ENCODE measurements around the gene DNAH7.

The DNAH7 gene

GRCh38 chr2:195737511-195738325 lies 330.9 kb downstream of the DNAH7 start:
- DNase-seq (ENCODE audit: low read depth): no peak
- TF ChIP-seq, protein P1, sequence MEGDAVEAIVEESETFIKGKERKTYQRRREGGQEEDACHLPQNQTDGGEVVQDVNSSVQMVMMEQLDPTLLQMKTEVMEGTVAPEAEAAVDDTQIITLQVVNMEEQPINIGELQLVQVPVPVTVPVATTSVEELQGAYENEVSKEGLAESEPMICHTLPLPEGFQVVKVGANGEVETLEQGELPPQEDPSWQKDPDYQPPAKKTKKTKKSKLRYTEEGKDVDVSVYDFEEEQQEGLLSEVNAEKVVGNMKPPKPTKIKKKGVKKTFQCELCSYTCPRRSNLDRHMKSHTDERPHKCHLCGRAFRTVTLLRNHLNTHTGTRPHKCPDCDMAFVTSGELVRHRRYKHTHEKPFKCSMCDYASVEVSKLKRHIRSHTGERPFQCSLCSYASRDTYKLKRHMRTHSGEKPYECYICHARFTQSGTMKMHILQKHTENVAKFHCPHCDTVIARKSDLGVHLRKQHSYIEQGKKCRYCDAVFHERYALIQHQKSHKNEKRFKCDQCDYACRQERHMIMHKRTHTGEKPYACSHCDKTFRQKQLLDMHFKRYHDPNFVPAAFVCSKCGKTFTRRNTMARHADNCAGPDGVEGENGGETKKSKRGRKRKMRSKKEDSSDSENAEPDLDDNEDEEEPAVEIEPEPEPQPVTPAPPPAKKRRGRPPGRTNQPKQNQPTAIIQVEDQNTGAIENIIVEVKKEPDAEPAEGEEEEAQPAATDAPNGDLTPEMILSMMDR (conservative IDR thresholded peaks at IDR 0.05; ENCODE audit: low read depth, low read length): no peak
- no peak overlapping the region for H3K4me3 ChIP-seq (ENCODE audit: low read length)

GRCh38 chr2:195735347-195735746 lies 333.3 kb downstream of the DNAH7 start:
- no peak overlapping the region for H3K4me3 ChIP-seq (ENCODE audit: low read length)
- TF ChIP-seq, protein P1 (conservative IDR thresholded peaks at IDR 0.05; ENCODE audit: low read depth, low read length): no peak
- no peak for DNase-seq (ENCODE audit: low read depth)

DNA sequence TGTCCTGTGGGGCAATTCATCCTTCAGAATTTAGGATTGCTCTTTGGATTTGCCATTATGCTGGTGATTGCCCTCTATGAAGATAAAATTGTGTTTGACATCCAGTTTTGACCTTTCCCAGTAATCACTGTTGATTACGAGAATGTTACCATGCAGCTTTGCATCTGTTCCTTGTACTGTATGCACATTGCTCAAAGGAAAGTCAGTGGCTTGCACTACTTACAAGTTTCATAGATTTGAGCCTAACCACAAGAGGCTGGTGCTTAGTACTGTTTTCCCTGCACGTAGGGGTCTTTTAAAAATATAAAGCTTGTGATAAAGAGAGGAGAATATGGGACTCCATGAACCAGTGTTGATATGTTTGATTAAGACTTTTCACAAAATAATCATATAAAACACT lies 333.7 kb downstream of the DNAH7 start:
- no peak for DNase-seq (ENCODE audit: low read depth)
- TF ChIP-seq, protein P1 (conservative IDR thresholded peaks at IDR 0.05; ENCODE audit: low read depth, low read length): no peak
- H3K4me3 ChIP-seq (ENCODE audit: low read length): no peak overlapping the region

DNA sequence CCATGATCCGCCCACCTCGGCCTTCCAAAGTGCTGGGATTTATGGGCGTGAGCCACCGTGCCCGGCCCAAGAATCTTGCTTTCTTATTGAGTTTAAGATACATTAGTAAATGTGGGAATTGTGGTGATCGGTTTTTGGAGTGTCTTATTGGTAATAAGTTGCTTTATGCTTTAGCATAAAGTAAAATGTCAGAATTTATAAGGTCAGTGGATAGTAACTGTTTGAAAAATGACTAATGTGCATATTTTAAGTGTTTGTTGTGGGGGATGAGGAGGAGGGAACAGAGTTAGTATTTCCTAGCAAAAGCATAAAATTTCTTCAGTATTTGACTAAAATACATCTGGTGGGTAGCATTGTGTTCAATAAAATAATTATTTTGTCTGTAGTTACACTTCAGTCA lies 334.2 kb downstream of the DNAH7 start:
- no peak overlapping the region for H3K4me3 ChIP-seq (ENCODE audit: low read length)
- no peak for DNase-seq (ENCODE audit: low read depth)
- TF ChIP-seq, protein P1 (conservative IDR thresholded peaks at IDR 0.05; ENCODE audit: low read depth, low read length): no peak

DNA sequence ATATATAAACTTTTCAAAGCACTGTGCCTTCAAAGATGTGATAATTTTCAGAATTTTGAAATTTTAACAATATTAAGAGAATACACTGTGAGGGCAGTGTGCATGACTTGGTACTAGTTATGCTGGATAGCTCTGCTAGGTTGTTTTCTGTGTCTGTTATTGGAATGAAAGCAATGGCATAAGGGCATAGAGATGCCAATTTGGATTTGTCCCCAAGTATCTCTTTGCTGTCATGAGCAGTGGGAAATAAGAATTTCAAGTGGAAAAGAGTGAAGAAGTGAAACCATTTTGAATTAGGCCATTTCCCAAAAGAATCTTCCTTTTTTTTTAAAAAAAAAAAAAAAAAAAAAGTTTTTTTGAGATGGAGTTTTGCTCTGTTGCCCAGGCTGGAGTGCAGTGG lies 334.8 kb downstream of the DNAH7 start:
- H3K4me3 ChIP-seq (ENCODE audit: low read length): no peak overlapping the region
- no peak for DNase-seq (ENCODE audit: low read depth)
- TF ChIP-seq, protein P1 (conservative IDR thresholded peaks at IDR 0.05; ENCODE audit: low read depth, low read length): no peak

DNA sequence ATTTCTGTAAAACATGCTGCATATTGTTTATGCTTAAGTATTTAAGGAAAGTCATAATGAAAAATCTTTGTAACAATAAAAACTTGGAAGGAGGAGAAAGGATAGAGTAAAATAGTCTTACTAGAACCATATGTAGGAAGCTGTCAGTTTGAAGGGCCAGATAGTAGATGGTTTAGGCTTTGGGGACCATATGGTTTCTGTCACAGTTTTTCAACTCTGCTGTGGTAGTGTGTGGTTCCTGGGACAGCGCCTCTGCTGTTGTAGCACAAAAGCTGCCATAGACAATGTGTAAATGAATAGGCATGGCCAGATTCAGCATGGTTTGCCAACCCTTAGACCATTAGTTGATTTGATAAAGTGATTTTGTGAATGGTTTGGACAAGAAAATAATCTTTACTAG lies 336.1 kb downstream of the DNAH7 start:
- TF ChIP-seq, protein P1 (conservative IDR thresholded peaks at IDR 0.05; ENCODE audit: low read depth, low read length): no peak
- no peak overlapping the region for H3K4me3 ChIP-seq (ENCODE audit: low read length)
- DNase-seq (ENCODE audit: low read depth): no peak

DNA sequence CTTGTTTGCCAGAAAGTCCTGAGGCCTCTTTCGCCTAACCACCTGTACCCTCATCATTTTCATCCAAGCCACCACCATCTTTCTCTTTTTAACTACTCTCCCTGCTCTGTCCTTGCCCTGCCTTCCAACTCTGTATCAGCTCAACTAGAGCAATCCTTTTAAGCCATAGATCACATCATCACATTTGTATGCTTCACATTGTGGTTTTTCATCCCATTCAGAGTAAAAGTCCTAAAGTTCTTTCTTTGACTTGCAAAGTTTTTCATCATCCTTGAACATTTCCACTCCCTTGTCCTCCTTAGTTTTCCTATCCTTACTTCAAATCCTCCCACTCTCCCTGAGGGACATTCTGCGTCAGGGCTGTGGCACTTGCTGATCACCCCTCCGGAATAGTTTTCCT lies 337.7 kb downstream of the DNAH7 start:
- no peak overlapping the region for H3K4me3 ChIP-seq (ENCODE audit: low read length)
- DNase-seq (ENCODE audit: low read depth): no peak
- TF ChIP-seq, protein P1 (conservative IDR thresholded peaks at IDR 0.05; ENCODE audit: low read depth, low read length): no peak

All from retinal pigment epithelial cell (primary cell).